Suprapubic skin (tissue), 4 donors: ENCODE data around the gene GRIK5. TPM values are rescaled to one million over a fixed set of nuclear protein-coding genes. Genes with fewer than 3 reads are reported as not detected.

Experiments
- DNase-seq, 2 donors: peaks; one replicate each; pipeline ENCODE4 v3.0.0-alpha.2; 2019; ENCODE audit warnings: low spot score in 2 of 2
- H3K27ac ChIP-seq: fragments of 200-600 bp; sonication (generic); one replicate; pipeline ENCODE4 v1.5.1; 2019
- H3K27me3 ChIP-seq: fragments of 200-600 bp; sonication (generic); one replicate; pipeline ENCODE4 v1.5.1; 2019
- H3K36me3 ChIP-seq: fragments of 200-600 bp; sonication (generic); one replicate; pipeline ENCODE4 v1.5.1; 2019
- H3K4me1 ChIP-seq: fragments of 200-600 bp; sonication (generic); one replicate; pipeline ENCODE4 v1.5.1; 2019
- H3K4me3 ChIP-seq: fragments of 200-600 bp; sonication (generic); one replicate; pipeline ENCODE4 v1.5.1; 2019; ENCODE audit warnings: mild to moderate bottlenecking
- H3K9me3 ChIP-seq: fragments of 200-600 bp; sonication (generic); one replicate; pipeline ENCODE4 v1.5.1; 2019
- EP300 ChIP-seq: sonication (generic); formaldehyde crosslinking; IDR thresholded peaks from one replicate; pipeline ENCODE4 v1.6.1; 2017; ENCODE audit warnings: antibody characterized with exemption
- POLR2A ChIP-seq, 2 donors: fragments of 450-650 bp; IDR thresholded peaks; one replicate each; pipeline ENCODE4 v1.6.1; 2017; ENCODE audit warnings: antibody characterized with exemption in 2 of 2, mild to moderate bottlenecking in 2 of 2, moderate library complexity in 2 of 2
- POLR2AphosphoS5 ChIP-seq, 3 donors: sonication (generic); formaldehyde crosslinking; IDR thresholded peaks; one replicate each; pipeline ENCODE4 v1.6.1; 2017; ENCODE audit warnings: antibody characterized with exemption in 3 of 3
- WGBS: methylation state at CpG from one replicate; pipeline ENCODE4 v1.1.5; 2018; 5-methylcytosine and 5-hydroxymethylcytosine counted together
- total RNA-seq, 4 donors: library from RNA; depleted of rRNA; stranded (reverse); fragments of >200 nt; gene quantifications; one replicate each; pipeline ENCODE4 v1.1.0, GENCODE V29; 2016
- TF ChIP-seq, protein P1 (sequence below), 2 donors: fragments of 200-600 bp in 1 of 2; fragments of 450-650 bp in 1 of 2; sonication (generic) in 1 of 2; IDR thresholded peaks; one replicate each; pipeline ENCODE4 v1.5.1; 2016 to 2019; ENCODE audit warnings: antibody characterized with exemption in 2 of 2, mild to moderate bottlenecking in 1 of 2, moderate library complexity in 1 of 2

The GRIK5 gene
- total RNA-seq, 4 donors from 2014 or later, result 0.68 to 2.3 (median 1.1) TPM

DNA sequence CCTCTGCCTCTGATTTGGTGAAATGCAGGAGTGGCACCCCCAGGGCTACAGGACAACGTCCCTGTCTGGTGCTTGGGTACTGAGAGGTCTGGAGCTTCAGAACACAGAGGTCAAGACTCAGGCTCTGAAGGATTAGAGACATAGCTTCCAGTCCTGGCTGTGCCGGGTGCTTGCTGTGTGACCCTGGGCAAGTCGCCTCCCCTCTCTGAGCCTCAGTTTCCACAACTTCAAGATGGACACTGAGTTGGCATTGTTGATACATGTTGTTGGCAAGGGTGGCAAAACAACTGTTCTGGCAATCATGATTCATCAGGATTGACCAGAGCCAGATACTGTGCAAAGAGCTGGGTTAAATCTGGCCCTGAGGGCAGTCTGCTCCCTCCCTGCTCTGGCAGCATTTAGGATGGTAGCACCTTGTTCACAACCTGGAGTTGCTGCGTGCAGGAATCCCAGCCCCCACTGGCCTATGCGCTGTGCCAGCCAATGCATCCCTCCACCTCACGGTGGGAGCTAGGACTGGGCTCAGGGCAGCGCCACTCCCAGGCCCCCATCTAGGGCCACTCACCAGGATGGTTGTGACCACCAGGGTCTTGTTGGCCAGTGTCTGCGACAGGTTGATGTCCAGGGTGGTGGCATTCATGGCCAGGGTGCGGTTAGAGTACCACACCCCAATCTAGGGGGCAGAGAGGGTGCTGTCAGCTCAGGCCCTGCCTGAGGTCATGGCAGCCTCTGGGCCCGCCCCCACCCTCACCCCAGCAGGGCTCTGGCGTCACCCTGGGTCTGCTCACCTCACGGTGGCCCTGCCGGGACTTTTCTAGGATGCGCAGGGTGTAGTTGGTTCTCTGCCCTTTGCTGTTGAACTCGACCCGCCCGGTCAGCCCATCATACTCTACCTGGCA, 16.7 kb downstream of the GRIK5 start:
- Histone ChIP-seq H3K27ac (no peak overlapping the region), H3K4me1 (peaks cover 34% of the 10 kb centered on the region), H3K4me3 (no peak overlapping the region), H3K27me3 (peaks cover 4% of the 10 kb centered on the region), H3K36me3 (no peaks in the 10 kb centered on the region), H3K9me3 (no peaks in the 10 kb centered on the region)
- DNase-seq, result no peak
- WGBS, result 88% methylated on average over 7 of the region's 17 CpGs
- TF ChIP-seq, protein P1, sequence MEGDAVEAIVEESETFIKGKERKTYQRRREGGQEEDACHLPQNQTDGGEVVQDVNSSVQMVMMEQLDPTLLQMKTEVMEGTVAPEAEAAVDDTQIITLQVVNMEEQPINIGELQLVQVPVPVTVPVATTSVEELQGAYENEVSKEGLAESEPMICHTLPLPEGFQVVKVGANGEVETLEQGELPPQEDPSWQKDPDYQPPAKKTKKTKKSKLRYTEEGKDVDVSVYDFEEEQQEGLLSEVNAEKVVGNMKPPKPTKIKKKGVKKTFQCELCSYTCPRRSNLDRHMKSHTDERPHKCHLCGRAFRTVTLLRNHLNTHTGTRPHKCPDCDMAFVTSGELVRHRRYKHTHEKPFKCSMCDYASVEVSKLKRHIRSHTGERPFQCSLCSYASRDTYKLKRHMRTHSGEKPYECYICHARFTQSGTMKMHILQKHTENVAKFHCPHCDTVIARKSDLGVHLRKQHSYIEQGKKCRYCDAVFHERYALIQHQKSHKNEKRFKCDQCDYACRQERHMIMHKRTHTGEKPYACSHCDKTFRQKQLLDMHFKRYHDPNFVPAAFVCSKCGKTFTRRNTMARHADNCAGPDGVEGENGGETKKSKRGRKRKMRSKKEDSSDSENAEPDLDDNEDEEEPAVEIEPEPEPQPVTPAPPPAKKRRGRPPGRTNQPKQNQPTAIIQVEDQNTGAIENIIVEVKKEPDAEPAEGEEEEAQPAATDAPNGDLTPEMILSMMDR (IDR thresholded peaks at IDR 0.05), result no peak
- TF ChIP-seq POLR2A (IDR thresholded peaks at IDR 0.05) (no peak), POLR2AphosphoS5 (IDR thresholded peaks at IDR 0.05) (no peak), EP300 (no peak)

DNA sequence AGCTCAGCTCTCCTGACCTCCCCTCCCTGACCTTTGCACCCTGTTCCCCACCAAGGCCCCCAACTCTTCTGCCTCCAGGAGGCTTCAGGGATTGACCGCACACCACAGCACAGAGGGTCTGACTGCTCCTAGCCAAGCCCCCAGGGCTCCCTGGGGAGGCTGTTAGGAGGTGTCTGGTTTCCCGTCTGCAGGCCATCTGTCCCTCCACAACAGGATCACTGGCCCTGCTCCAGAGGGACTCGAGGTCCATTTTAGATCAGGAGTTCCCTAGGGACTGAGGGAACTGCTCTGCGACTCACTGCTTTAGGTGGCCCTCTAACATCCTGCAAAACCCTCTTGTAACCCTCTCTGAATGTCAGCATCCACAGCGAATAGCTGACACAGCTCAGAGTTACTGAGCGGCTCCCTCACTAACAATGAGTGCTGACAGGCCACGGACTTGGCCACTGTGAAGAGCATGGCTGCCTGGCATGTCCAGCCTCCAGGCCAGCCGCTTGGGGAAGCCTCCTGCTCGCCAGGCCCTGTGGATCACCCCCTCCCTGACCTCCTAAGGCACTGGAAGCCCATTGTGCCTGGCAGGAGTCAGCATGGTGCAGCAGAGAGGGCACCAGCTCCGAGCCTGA, 17.7 kb downstream of the GRIK5 start:
- H3K36me3 ChIP-seq, result no peaks in the 10 kb centered on the region
- H3K9me3 ChIP-seq, result no peaks in the 10 kb centered on the region
- whole genome bisulfite sequencing, result 74% methylated on average over 5 of the region's 10 CpGs
- TF ChIP-seq POLR2A (IDR thresholded peaks at IDR 0.05) (no peak), EP300 (no peak), POLR2AphosphoS5 (IDR thresholded peaks at IDR 0.05) (no peak)
- TF ChIP-seq, protein P1 (IDR thresholded peaks at IDR 0.05), result no peak
- no peak overlapping the region for H3K4me3 ChIP-seq
- H3K27ac ChIP-seq, result peak overlapping the region; percentile 71
- peaks cover 4% of the 10 kb centered on the region for H3K27me3 ChIP-seq
- no peak for DNase-seq
- peaks cover 29% of the 10 kb centered on the region for H3K4me1 ChIP-seq

DNA sequence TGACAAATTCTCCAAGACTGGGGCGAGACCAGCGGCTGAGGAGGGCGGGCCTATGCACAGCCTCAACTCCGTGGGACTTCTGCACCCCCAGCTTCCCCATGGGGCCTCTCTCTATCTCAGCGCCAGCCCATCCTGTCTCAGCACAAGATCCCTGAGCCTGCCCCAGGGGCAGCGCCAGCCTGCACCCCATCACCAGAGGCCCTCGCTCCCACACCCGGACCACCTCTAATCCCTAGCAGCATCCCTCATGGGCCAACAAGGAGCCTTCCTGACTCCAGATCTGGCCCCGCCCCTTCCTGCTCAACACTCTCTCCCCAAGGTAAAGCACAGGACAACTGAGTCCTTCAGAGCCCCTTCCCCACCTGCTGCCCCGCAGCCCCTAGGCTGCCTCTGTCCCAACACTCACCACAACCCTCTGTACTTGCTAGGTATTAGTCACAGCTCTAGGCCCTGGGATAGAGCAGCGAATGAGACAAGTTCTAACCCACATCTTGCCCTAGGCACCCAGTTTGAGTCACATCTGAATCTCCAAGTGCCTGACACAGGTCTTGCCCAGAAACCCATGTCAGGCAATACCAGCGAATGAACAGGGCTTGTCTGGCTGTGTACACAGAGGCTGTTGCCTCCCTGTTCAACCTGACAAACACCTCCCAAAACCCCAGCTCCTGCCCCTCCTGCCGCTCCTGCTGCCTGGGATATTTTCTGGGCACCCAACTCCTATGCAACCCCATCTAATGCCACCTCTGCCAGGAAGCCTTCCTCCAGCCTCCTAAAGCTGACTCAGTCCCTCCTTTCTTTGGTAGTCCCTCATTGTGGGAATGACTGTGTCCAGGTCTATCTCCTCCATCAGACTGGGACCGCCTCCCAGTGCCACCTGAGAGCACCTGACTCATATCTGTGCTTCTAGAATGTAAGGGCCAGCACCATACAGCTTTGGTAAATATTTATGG, 18.6 kb downstream of the GRIK5 start:
- no peak for DNase-seq
- Histone ChIP-seq H3K27me3 (peaks cover 4% of the 10 kb centered on the region), H3K4me3 (no peak overlapping the region), H3K27ac (peak overlapping the region; percentile 71), H3K36me3 (no peaks in the 10 kb centered on the region), H3K9me3 (no peaks in the 10 kb centered on the region), H3K4me1 (peaks cover 29% of the 10 kb centered on the region)
- 72% methylated on average over 12 of the region's 14 CpGs for WGBS
- TF ChIP-seq, protein P1 (IDR thresholded peaks at IDR 0.05), result no peak
- TF ChIP-seq EP300 (no peak), POLR2AphosphoS5 (IDR thresholded peaks at IDR 0.05) (no peak), POLR2A (IDR thresholded peaks at IDR 0.05) (no peak)

GRCh38 chr19:42048992-42049391, 21.0 kb downstream of the GRIK5 start:
- Histone ChIP-seq H3K4me1 (peaks cover 29% of the 10 kb centered on the region), H3K27ac (peak overlapping the region; percentile 9), H3K4me3 (peak overlapping the region; percentile 25), H3K9me3 (no peaks in the 10 kb centered on the region), H3K36me3 (no peaks in the 10 kb centered on the region), H3K27me3 (peaks cover under 1% of the 10 kb centered on the region)
- no peak for TF ChIP-seq EP300
- no peak for TF ChIP-seq POLR2AphosphoS5 (IDR thresholded peaks at IDR 0.05)
- TF ChIP-seq, protein P1 (IDR thresholded peaks at IDR 0.05), result no peak
- TF ChIP-seq POLR2A (IDR thresholded peaks at IDR 0.05), result no peak
- no peak for DNase-seq
- 42% methylated on average over 4 of the region's 4 CpGs for WGBS
